SK-N-SH (cell line): ENCODE results near the gene LSM10. TPM values are rescaled to one million over a fixed set of nuclear protein-coding genes. Genes with fewer than 3 reads are reported as not detected.

ENCODE experiments used
- CTCF ChIA-PET: fragments of 300-600, 350-600 bp; formaldehyde crosslinking; extraction: SDS; loops from one replicate; lab custom pipeline; 2021; lab: Yijun Ruan, JAX
- POLR2A ChIA-PET: fragments of 350-600 bp; sonication (Branson Sonifier 250); formaldehyde crosslinking; extraction: SDS; loops from one replicate; lab custom pipeline; 2020; ENCODE audit warnings: antibody characterized with exemption, inconsistent platforms; lab: Yijun Ruan, JAX
- DNase-seq: peaks from one replicate; pipeline ENCODE4 v3.0.0; 2012
- H2AFZ ChIP-seq: fragments of 200-600 bp; sonication (generic); 2 replicates; pipeline ENCODE4 v1.8.1; 2016; ENCODE audit warnings: antibody characterized with exemption, mild to moderate bottlenecking, low read depth
- H3F3A ChIP-seq: fragments of 200-600 bp; sonication (generic); replicated peaks from 2 replicates; pipeline ENCODE3; 2016; ENCODE audit warnings: antibody characterized with exemption, mild to moderate bottlenecking; ENCODE audit not compliant: insufficient read depth
- H3K27ac ChIP-seq, 2 experiments: fragments of 200-500 bp in 1 of 2; fragments of 200-600 bp in 1 of 2; sonication (Bioruptor generic) in 1 of 2; sonication (generic), shearing (Covaris generic) in 1 of 2; 2 replicates each; pipeline versions ENCODE4 v1.5.1 to v1.6.1; 2014 to 2016; ENCODE audit warnings: low read depth in 2 of 2, inconsistent platforms in 1 of 2, low read length in 1 of 2, mild to moderate bottlenecking in 1 of 2, mixed read lengths in 1 of 2
- H3K27me3 ChIP-seq: fragments of 200-600 bp; sonication (generic), shearing (Covaris generic); 2 replicates; pipeline ENCODE4 v1.6.1; 2016; ENCODE audit warnings: mixed run types; ENCODE audit not compliant: insufficient read depth
- H3K36me3 ChIP-seq, 2 experiments: fragments of 200-500 bp in 1 of 2; fragments of 200-600 bp in 1 of 2; sonication (Bioruptor generic) in 1 of 2; sonication (generic) in 1 of 2; replicated peaks in 1 of 2; 2 replicates each; pipeline versions ENCODE3 to v1.5.1; 2014 to 2016; ENCODE audit warnings: low read length in 1 of 2, mild to moderate bottlenecking in 1 of 2; ENCODE audit not compliant: insufficient read depth in 2 of 2, control insufficient read depth in 1 of 2
- H3K4me1 ChIP-seq, 2 experiments: fragments of 200-500 bp in 1 of 2; fragments of 200-600 bp in 1 of 2; sonication (Bioruptor generic) in 1 of 2; sonication (generic), shearing (Covaris generic) in 1 of 2; 2 replicates each; pipeline versions ENCODE4 v1.5.1 to v1.6.1; 2014 to 2016; ENCODE audit warnings: low read depth in 1 of 2, low read length in 1 of 2, mixed run types in 1 of 2; ENCODE audit not compliant: insufficient read depth in 2 of 2, control insufficient read depth in 1 of 2
- H3K4me2 ChIP-seq: fragments of 200-600 bp; sonication (generic), shearing (Covaris generic); 2 replicates; pipeline ENCODE4 v1.6.1; 2017; ENCODE audit warnings: mixed run types
- H3K4me3 ChIP-seq, 2 experiments: fragments of 200-500 bp in 1 of 2; fragments of 200-600 bp in 1 of 2; sonication (Bioruptor generic) in 1 of 2; sonication (generic), shearing (Covaris generic) in 1 of 2; 2 replicates each; pipeline versions ENCODE4 v1.5.1 to v1.8.1; 2014 to 2016; ENCODE audit warnings: low read depth in 2 of 2, inconsistent platforms in 1 of 2, low read length in 1 of 2, mild to moderate bottlenecking in 1 of 2, mixed read lengths in 1 of 2, moderate library complexity in 1 of 2
- H3K79me2 ChIP-seq: fragments of 200-600 bp; sonication (generic); 2 replicates; pipeline ENCODE4 v1.8.1; 2017; ENCODE audit warnings: mild to moderate bottlenecking; ENCODE audit not compliant: insufficient read depth
- H3K9ac ChIP-seq: fragments of 200-600 bp; sonication (generic); 2 replicates; pipeline ENCODE4 v1.6.1; 2017; ENCODE audit warnings: mixed run types
- H3K9me2 ChIP-seq: fragments of 200-600 bp; sonication (generic); 2 replicates; pipeline ENCODE4 v1.6.1; 2017; ENCODE audit warnings: mixed run types
- H3K9me3 ChIP-seq: fragments of 200-600 bp; sonication (generic); 2 replicates; pipeline ENCODE4 v1.6.1; 2017; ENCODE audit warnings: mixed run types, mild to moderate bottlenecking, moderate library complexity
- H4K20me1 ChIP-seq: fragments of 200-600 bp; sonication (generic); 2 replicates; pipeline ENCODE4 v1.6.1; 2017; ENCODE audit warnings: mild to moderate bottlenecking, mixed run types; ENCODE audit not compliant: insufficient read depth
- ELF1 ChIP-seq: IDR thresholded peaks from 2 replicates; pipeline ENCODE4 v1.4.0; 2012
- EZH2phosphoT487 ChIP-seq: fragments of 200-600 bp; sonication (generic); IDR thresholded peaks from 2 replicates; pipeline ENCODE4 v1.6.1; 2017; ENCODE audit warnings: low read depth, mixed run types, mild to moderate bottlenecking, antibody characterized with exemption, moderate library complexity, borderline replicate concordance
- GABPA ChIP-seq: IDR thresholded peaks from 2 replicates; pipeline ENCODE4 v1.4.0; 2012; ENCODE audit warnings: low read depth, mild to moderate bottlenecking
- GATA2 ChIP-seq: sonication (generic); formaldehyde crosslinking; IDR thresholded peaks from 2 replicates; pipeline ENCODE4 v1.5.0; 2020; ENCODE audit warnings: mild to moderate bottlenecking, missing genetic modification reagents
- JUND ChIP-seq: IDR thresholded peaks from 2 replicates; pipeline ENCODE4 v1.4.0; 2012
- NRF1 ChIP-seq: IDR thresholded peaks from 2 replicates; pipeline ENCODE4 v1.6.1; 2012; ENCODE audit warnings: low read depth, mild to moderate bottlenecking, low read length
- POLR2AphosphoS5 ChIP-seq: IDR thresholded peaks from 2 replicates; pipeline ENCODE4 v1.6.1; 2012; ENCODE audit warnings: low read depth, low read length
- RCOR1 ChIP-seq: fragments of 150-350 bp; IDR thresholded peaks from 2 replicates; pipeline ENCODE4 v1.6.1; 2017; ENCODE audit warnings: antibody characterized with exemption, low read length
- RXRA ChIP-seq: IDR thresholded peaks from 2 replicates; pipeline ENCODE4 v1.4.0; 2012; ENCODE audit warnings: low read depth, mild to moderate bottlenecking, borderline replicate concordance
- TCF12 ChIP-seq: IDR thresholded peaks from 2 replicates; pipeline ENCODE4 v1.4.0; 2012
- TEAD4 ChIP-seq: IDR thresholded peaks from 2 replicates; pipeline ENCODE4 v1.4.0; 2012; ENCODE audit warnings: mild to moderate bottlenecking, borderline replicate concordance; ENCODE audit not compliant: insufficient read depth
- WGBS: methylation state at CpG from one replicate; pipeline ENCODE4 v1.1.6; 2017; ENCODE audit warnings: low lambda C conversion rate; 5-methylcytosine and 5-hydroxymethylcytosine counted together
- polyA plus RNA-seq, 3 experiments: library from polyadenylated mRNA; depleted of rRNA; stranded (reverse); fragments of >200 nt; gene quantifications; 2 replicates each; pipeline ENCODE4 v1.2.3, GENCODE V29; 2012
- TF ChIP-seq, protein P1 (sequence below): IDR thresholded peaks from 2 replicates; pipeline ENCODE4 v1.6.1; 2012; ENCODE audit warnings: mild to moderate bottlenecking, low read depth, low read length, moderate library complexity
- TF ChIP-seq, protein P2 (sequence below): IDR thresholded peaks from 2 replicates; pipeline ENCODE4 v1.4.0; 2012; ENCODE audit warnings: low read depth, borderline replicate concordance
- TF ChIP-seq, protein P3 (sequence below): fragments of 150-350 bp; IDR thresholded peaks from 2 replicates; pipeline ENCODE4 v1.6.1; 2017; ENCODE audit warnings: antibody characterized with exemption, low read length, low read depth, borderline replicate concordance
- TF ChIP-seq, protein P4 (sequence below): IDR thresholded peaks from 2 replicates; pipeline ENCODE4 v1.4.0; 2012; ENCODE audit warnings: low read depth, borderline replicate concordance

LSM10 gene
- polyA plus RNA-seq, 1 of the 3 experiments (the other 2 are of a cell fraction), result 96.8 TPM

DNA sequence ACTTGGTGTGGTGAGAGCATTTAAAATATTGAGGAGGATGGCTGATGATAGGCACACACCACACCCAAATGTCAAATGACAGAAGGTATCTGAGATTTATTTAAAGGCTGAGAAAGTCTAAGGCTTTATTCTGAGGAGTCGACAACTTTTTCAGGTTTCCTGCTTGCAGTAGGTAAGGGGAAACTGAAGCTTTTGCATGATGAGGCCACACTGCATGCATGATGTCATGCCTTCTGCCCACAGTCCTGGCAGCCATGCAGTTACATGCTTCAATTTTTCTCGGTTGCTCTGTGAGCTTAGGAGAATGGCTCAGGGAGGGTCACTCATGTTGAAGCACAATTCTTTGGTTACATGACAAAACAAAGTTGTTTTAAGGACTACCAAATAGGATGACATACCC lies 45.6 kb upstream of the LSM10 start (continued):
- TF ChIP-seq, protein P1, sequence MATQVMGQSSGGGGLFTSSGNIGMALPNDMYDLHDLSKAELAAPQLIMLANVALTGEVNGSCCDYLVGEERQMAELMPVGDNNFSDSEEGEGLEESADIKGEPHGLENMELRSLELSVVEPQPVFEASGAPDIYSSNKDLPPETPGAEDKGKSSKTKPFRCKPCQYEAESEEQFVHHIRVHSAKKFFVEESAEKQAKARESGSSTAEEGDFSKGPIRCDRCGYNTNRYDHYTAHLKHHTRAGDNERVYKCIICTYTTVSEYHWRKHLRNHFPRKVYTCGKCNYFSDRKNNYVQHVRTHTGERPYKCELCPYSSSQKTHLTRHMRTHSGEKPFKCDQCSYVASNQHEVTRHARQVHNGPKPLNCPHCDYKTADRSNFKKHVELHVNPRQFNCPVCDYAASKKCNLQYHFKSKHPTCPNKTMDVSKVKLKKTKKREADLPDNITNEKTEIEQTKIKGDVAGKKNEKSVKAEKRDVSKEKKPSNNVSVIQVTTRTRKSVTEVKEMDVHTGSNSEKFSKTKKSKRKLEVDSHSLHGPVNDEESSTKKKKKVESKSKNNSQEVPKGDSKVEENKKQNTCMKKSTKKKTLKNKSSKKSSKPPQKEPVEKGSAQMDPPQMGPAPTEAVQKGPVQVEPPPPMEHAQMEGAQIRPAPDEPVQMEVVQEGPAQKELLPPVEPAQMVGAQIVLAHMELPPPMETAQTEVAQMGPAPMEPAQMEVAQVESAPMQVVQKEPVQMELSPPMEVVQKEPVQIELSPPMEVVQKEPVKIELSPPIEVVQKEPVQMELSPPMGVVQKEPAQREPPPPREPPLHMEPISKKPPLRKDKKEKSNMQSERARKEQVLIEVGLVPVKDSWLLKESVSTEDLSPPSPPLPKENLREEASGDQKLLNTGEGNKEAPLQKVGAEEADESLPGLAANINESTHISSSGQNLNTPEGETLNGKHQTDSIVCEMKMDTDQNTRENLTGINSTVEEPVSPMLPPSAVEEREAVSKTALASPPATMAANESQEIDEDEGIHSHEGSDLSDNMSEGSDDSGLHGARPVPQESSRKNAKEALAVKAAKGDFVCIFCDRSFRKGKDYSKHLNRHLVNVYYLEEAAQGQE, result no peak
- TF ChIP-seq GABPA, result no peak

DNA sequence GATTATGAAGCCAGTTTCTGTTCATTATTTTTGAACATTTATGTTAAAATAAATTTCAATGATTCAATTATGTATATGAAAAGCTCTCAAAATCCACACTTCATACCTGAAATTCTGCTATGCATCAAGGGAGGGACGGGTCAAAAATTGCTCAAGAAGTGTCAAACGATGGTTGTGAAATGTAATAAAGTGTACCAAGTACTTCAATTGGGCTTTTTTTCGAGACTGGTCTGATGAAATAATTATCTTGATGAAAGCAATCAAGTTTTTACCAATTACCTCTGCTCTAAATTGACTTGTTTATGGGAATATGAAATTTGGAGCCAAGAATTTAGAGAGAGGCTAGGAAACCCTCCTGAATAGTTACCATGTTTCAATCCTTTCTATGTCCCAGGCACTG lies 44.6 kb upstream of the LSM10 start:
- no peaks in the 10 kb centered on the region for H3K4me1 ChIP-seq
- H4K20me1 ChIP-seq, result no peaks in the 10 kb centered on the region
- DNase-seq, result no peak
- H3K9me3 ChIP-seq, result no peaks in the 10 kb centered on the region
- H3K36me3 ChIP-seq, result peaks cover 2 to 4% of the 10 kb centered on the region in 2 experiments
- H3K9me2 ChIP-seq, result no peaks in the 10 kb centered on the region
- no peak for TF ChIP-seq RXRA
- TF ChIP-seq TEAD4, result no peak
- TF ChIP-seq, protein P2, sequence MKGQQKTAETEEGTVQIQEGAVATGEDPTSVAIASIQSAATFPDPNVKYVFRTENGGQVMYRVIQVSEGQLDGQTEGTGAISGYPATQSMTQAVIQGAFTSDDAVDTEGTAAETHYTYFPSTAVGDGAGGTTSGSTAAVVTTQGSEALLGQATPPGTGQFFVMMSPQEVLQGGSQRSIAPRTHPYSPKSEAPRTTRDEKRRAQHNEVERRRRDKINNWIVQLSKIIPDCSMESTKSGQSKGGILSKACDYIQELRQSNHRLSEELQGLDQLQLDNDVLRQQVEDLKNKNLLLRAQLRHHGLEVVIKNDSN, result no peak
- no peak for TF ChIP-seq ELF1
- TF ChIP-seq NRF1, result no peak
- no peak for TF ChIP-seq JUND
- TF ChIP-seq GATA2 (CRISPR knock-in tag), result no peak
- TF ChIP-seq EZH2phosphoT487, result no peak
- no peaks in the 10 kb centered on the region for H3F3A ChIP-seq
- no peak overlapping the region for H3K27ac ChIP-seq
- no peak overlapping the region for H3K4me2 ChIP-seq
- no peak overlapping the region for H3K9ac ChIP-seq
- H2AFZ ChIP-seq, result no peak overlapping the region
- H3K4me3 ChIP-seq, result no peak overlapping the region
- ChIA-PET CTCF (no interaction called here), POLR2A (no interaction called here)
- 79% methylated on average over 3 of the region's 3 CpGs for WGBS
- no peaks in the 10 kb centered on the region for H3K79me2 ChIP-seq
- no peaks in the 10 kb centered on the region for H3K27me3 ChIP-seq

DNA sequence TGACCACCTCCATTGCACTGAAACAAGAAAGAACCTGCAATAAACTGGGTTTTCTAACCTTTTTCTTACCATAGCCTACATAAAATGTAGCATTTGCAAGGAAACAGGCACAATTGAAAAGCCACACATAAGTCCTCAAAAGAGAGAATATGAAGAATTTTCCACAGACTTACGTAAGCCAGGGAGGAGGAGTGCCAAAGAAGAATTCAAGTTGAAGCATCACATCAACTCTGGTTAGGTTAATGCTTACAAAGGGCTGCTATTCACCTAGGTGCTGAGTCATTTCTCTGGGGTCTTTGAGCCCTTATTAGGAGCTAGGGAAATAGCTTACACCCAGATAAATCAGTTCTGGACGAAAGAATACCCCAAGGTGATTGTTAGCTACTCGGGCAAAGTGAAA lies 42.9 kb upstream of the LSM10 start:
- H3K27me3 ChIP-seq, result no peaks in the 10 kb centered on the region
- H3K9me2 ChIP-seq, result no peaks in the 10 kb centered on the region
- DNase-seq, result no peak
- H3K27ac ChIP-seq, result no peak overlapping the region
- no peak overlapping the region for H3K4me2 ChIP-seq
- TF ChIP-seq RCOR1, result no peak
- no peak for TF ChIP-seq POLR2AphosphoS5
- TF ChIP-seq TCF12, result no peak
- TF ChIP-seq, protein P3, sequence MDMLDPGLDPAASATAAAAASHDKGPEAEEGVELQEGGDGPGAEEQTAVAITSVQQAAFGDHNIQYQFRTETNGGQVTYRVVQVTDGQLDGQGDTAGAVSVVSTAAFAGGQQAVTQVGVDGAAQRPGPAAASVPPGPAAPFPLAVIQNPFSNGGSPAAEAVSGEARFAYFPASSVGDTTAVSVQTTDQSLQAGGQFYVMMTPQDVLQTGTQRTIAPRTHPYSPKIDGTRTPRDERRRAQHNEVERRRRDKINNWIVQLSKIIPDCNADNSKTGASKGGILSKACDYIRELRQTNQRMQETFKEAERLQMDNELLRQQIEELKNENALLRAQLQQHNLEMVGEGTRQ, result no peak
- TF ChIP-seq, protein P4, sequence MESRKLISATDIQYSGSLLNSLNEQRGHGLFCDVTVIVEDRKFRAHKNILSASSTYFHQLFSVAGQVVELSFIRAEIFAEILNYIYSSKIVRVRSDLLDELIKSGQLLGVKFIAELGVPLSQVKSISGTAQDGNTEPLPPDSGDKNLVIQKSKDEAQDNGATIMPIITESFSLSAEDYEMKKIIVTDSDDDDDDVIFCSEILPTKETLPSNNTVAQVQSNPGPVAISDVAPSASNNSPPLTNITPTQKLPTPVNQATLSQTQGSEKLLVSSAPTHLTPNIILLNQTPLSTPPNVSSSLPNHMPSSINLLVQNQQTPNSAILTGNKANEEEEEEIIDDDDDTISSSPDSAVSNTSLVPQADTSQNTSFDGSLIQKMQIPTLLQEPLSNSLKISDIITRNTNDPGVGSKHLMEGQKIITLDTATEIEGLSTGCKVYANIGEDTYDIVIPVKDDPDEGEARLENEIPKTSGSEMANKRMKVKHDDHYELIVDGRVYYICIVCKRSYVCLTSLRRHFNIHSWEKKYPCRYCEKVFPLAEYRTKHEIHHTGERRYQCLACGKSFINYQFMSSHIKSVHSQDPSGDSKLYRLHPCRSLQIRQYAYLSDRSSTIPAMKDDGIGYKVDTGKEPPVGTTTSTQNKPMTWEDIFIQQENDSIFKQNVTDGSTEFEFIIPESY, result no peak
- no peak for TF ChIP-seq RXRA
- no peaks in the 10 kb centered on the region for H3K9me3 ChIP-seq
- no peak overlapping the region for H2AFZ ChIP-seq
- POLR2A ChIA-PET, result no interaction called here
- CTCF ChIA-PET, result no interaction called here
- no peaks in the 10 kb centered on the region for H3K4me1 ChIP-seq
- no peak overlapping the region for H3K4me3 ChIP-seq
- H3F3A ChIP-seq, result no peaks in the 10 kb centered on the region
- WGBS, result 89% methylated on average over 3 of the region's 3 CpGs
- no peaks in the 10 kb centered on the region for H3K79me2 ChIP-seq
- peaks cover 2 to 10% of the 10 kb centered on the region in 2 experiments for H3K36me3 ChIP-seq
- H3K9ac ChIP-seq, result no peak overlapping the region
- no peaks in the 10 kb centered on the region for H4K20me1 ChIP-seq
